Ureter (tissue), 1 donor: ENCODE measurements around the gene PARVA. TPM values are rescaled to one million over a fixed set of nuclear protein-coding genes. Genes with fewer than 3 reads are reported as not detected.

Experiments used
- DNase-seq: peaks from one replicate; pipeline ENCODE4 v3.0.0-alpha.2; 2020; ENCODE audit warnings: low spot score
- total RNA-seq: library from RNA; stranded (reverse); gene quantifications from one replicate; pipeline ENCODE4 v1.2.4, GENCODE V29; 2023
- donor health status: DM: yes; HTN: yes; CAD: no.

PARVA gene
- total RNA-seq, 1 donor from 2014 or later: 101 TPM

GRCh38 chr11:12531020-12531419 lies 153.6 kb downstream of the PARVA start:
- DNase-seq: no peak

GRCh38 chr11:12531681-12532080 lies 154.3 kb downstream of the PARVA start:
- no peak for DNase-seq

- DNase-seq: no peak
These were observed 155.2 kb downstream of the PARVA start for GRCh38 chr11:12532580-12532979.

DNA sequence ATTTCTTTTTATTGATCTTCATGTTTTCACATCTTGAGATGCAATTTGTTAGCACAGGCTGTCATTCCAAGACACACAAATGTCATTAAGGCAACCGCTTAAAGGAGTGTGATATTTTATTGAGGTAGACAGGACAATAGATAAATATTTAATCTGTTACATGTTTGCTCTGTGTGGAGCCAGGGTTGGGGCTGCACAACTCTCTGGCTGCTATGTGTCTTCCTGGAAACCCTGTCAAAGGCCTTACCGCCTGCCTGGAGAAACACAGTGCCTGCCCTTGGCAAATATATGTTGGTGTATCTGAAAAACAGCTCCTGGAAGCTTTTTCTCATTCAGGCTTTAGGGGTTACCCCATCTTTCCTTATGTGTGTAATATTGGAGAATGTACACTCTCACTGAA lies 157.2 kb downstream of the PARVA start:
- no peak for DNase-seq

GRCh38 chr11:12535321-12535720 lies 157.9 kb downstream of the PARVA start:
- no peak for DNase-seq

- DNase-seq: no peak
These were observed 159.2 kb downstream of the PARVA start for GRCh38 chr11:12536566-12536965.

DNA sequence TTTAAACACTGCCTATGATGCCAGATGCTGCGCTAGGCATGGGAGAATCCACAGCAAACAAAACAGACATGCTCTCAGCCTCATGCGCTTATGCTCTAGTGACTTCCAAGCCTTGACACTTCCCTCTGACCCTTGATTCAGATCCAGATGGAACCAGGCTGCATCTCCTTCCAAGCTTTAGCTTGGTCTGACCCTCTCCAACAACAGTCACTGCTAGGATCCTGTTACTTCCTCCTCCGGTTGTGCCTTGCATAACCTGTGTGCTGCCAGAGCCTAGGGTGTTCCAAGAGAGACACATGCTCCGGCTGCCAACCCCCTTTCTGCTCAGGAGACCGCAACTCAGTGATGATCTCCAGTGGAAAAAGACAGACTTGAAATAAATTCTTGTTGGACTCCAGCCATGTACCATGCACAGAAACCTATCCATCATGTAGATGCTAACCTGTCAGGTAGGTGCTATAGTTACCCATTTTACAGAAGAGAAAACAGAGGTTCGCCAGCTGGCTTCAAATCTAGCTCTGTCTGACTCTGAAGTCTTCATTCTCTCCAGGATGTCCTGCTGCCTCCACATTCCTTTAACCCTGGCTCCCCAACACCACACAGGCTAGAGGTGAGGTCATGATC lies 160.5 kb downstream of the PARVA start:
- no peak for DNase-seq

GRCh38 chr11:12538889-12539421 lies 161.6 kb downstream of the PARVA start:
- DNase-seq: no peak

- DNase-seq: no peak
These were observed 162.2 kb downstream of the PARVA start for GRCh38 chr11:12539572-12539971.

- no peak for DNase-seq
These were observed 162.8 kb downstream of the PARVA start for GRCh38 chr11:12540075-12540680.

DNA sequence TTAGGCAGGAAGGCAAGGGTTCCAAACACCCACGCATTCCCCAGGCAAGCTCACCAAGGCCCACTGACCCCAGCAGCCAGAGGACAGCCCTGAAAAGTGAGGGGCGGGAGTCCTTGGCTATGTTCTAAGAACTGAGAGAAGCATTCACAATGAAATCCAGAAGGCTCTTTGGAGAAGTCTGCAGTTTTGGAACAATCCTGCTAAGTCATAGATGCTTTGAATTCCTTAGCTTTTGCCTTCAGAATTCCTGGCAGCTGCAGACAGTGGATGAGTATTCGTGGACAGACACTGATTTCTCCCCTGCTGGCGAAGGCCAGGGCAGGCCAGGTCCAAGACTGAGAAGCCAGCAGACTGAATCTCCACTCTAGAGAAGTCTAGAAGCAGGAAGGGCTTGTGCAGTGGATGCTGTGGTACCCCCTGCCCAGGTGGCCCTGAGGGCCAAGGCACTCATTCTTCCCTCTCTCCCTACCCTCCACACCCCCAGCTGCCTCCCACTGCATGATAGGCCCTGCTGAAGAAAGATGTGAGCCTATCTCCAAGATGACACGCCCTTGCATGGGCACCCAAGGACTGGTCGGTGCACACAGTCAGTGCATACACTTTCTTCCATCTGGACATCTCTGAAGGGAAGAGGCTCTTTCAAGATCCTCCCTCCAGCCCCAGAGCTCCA lies 163.7 kb downstream of the PARVA start:
- no peak for DNase-seq

DNA sequence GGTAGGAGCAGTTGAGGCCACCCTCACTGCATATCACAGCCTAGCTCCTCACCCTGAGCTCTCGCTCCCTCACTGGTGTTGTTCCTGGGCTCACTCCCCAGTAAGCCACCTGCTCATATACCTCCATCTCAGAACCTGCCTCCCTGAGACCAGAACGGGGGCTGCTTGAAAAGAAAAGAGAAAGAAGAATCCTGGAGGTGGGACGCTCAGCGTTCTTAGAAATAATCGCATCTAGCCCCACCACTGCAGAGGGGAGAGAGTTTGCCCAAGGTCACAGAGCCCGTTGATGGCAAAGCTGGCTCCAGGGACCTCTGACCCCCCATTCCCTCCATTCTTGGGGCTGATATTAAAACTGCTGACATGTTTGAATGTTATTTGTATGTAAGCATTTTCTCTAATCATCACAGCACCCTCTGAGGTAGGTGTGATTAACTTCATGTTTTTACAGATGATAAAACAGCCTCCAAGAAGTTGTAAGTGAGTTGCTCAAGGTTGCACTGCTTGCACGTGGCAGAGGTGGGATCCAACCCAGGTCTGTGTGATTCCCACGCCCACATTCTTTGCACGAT lies 164.3 kb downstream of the PARVA start:
- no peak for DNase-seq

- no peak for DNase-seq
These were observed 165.0 kb downstream of the PARVA start for GRCh38 chr11:12542186-12542935.

DNA sequence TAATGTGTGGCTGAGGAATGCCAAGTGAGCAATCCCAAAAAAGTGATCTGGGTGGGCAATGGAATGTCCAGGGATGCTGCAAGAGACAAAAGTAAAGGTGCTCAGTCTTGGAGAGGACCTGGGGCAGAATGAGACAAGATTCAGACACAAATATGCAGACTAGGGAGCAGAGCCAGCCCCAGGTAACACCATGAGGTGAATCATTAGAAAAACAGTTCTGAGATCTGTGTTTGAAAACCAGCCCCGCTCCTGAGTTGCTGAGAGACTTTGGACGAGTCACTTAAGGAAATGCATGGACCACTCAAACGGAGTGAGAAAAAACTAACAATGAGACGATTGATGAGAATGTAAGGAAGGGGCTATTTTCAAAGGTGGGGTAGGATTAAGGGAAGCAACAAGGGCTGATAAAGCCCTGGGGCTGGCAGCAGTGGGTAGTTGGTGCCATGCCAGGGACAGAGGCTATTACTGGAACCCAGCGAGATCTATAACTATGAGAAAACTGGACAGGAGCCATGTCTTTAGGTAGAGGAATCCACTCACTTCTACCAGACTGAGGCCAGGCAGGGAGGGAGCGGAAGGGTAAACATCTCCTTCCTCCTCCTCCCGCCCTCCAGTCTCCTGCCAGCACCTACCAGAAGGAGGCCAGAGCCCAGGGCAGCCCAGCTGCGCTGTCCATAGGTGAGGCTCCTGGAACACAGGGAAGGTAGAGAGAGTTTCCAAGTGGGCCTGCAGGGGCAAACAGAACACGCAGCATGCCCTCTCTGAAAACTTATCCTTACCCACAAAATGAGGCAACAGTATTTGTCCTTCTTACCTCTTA lies 166.4 kb downstream of the PARVA start:
- no peak for DNase-seq

DNA sequence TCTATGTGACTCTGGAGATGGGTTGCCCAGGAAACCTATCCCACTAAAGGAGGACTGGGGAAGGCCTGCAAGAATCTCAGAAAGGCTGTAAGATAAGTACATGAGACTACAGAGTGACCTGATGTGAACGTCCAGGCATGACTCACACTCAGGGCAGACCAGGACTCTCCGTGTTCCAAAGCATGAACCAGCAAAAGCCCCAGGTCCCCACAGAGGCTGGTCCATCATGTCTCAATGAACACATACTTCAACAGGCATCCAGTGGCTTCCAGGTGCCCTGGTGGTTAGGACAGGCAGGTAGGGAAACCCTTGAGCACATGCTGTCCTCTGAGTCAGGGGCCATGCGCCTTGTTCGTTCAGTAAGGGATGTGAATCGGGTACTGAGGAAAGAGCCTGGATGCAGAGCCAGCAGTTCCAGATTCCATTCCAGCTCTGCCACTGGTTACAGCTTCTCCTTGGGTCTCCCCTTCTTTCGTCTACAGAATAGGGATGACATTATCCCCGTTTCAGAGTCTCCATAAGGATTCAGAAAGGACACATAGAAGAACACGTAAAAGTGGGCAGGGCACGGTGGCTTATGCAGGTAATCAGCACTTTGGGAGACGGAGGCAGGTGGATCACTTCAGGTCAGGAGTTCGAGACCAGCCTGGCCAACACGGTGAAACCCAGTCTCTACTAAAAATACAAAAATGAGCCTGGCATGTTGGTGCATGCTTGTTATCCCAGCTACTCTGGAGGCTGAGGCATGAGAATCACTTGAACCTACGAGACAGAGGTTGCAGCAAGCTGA lies 167.8 kb downstream of the PARVA start:
- no peak for DNase-seq

DNA sequence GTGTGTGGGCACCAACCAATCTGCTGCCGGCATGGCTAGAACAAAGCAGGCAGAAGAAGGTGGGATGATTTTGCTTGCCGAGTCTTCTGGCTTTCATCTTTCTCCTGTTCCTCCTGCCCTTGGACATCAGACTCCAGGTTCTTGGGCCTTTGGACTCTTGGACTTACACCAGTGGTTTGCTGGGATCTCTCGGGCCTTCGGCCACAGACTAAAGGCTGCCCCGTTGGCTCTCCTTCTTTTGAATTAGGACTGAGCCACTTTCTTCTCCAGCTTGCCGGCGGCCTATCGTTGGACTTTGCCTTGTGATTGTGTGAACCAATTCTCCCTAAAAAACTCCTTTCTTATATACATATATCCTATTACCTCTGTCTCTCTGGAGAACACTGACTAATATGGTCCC lies 168.8 kb downstream of the PARVA start:
- no peak for DNase-seq

- no peak for DNase-seq
These were observed 169.3 kb downstream of the PARVA start for GRCh38 chr11:12546660-12547059.

GRCh38 chr11:12547953-12548650 lies 170.7 kb downstream of the PARVA start:
- DNase-seq: no peak

GRCh38 chr11:12552692-12553091 lies 175.3 kb downstream of the PARVA start:
- DNase-seq: peak; percentile 55

GRCh38 chr11:12554122-12554521 lies 176.8 kb downstream of the PARVA start:
- no peak for DNase-seq
